Omental fat pad (tissue), 4 donors: ENCODE data around the gene ARL15. TPM values are rescaled to one million over a fixed set of nuclear protein-coding genes. Genes with fewer than 3 reads are reported as not detected.

ENCODE experiments used
- ATAC-seq: fragments of 150-250 bp; one replicate; pipeline ENCODE4 v1.9.1; 2016; ENCODE audit warnings: mild to moderate bottlenecking, moderate library complexity; ENCODE audit not compliant: low FRiP score
- DNase-seq: peaks from one replicate; pipeline ENCODE4 v3.0.0-alpha.2; 2019; ENCODE audit warnings: low spot score
- CTCF ChIP-seq, 3 donors: fragments of 450-650 bp; IDR thresholded peaks; one replicate each; pipeline ENCODE4 v1.5.1; 2016 to 2017; ENCODE audit warnings: antibody characterized with exemption in 3 of 3, mild to moderate bottlenecking in 3 of 3, moderate library complexity in 2 of 3
- total RNA-seq, 4 donors: library from RNA; depleted of rRNA; stranded (reverse); fragments of >200 nt; gene quantifications; one replicate each; pipeline ENCODE4 v1.1.0, GENCODE V29; 2016

Gene ARL15
- total RNA-seq, 4 donors from 2014 or later: 18.9 to 39.2 (median 29.9) TPM

DNA sequence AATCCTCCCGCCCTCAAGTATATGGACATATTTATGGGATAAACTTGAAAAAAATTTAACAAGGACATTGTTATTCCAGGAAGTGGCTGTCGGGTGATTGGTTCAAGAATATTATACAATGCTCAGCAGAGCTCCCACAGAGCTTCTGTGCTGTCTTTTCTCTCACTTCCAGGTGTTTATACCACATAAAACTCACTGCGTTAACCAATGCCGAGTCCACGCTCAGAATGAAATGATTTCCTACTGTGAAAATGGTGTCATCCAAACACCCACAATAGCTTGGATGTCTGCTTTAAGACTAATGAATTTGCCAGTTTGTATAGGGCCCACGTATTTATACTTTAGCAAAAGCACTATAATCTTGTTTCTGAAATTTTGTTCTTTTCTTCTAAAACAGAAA lies 381.7 kb downstream of the ARL15 start:
- DNase-seq (no peak), ATAC-seq (no peak)
- TF ChIP-seq CTCF (IDR thresholded peaks at IDR 0.05): no peak

GRCh38 chr5:53927668-53928247 lies 382.6 kb downstream of the ARL15 start:
- no peak for DNase-seq
- no peak for ATAC-seq
- TF ChIP-seq CTCF (IDR thresholded peaks at IDR 0.05): no peak

DNA sequence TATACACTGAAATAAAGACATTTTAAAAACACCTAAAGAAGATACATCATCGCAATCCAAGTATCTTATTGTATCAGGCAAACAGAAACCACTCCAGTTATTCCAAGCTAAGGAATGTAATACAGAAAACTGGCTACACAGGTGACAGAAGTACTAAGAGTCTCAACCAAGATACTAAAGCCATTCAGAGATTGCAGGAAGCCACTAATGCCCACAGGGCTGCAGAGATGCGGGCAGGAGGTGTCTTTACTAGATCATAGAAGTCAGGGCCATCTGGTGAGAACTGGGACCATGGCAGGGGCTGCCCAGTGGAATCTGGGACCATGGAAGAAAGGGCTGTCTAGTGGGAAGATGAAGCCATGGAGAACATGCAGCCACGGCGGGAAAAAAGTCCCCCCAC lies 384.3 kb downstream of the ARL15 start:
- DNase-seq: no peak
- no peak for ATAC-seq
- no peak for TF ChIP-seq CTCF (IDR thresholded peaks at IDR 0.05)

DNA sequence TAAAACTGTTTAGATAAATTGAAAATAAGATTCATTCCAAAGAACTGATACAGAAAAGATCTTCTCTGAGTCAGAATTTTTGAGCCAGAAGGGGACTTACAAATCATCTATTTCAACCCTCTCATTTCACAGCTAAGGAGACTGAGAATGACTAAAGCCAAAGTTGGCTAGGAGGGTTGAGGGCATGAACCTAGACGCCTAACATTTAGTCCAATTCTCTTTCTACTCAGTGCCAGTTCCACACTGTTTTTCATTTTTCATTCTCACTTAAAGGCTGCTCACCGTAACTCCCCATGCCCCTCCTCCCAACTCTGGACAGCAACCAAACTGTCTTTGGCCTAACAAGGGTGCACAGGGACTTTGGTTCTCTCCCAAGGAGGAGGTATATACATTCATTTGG lies 386.0 kb downstream of the ARL15 start:
- DNase-seq (no peak), ATAC-seq (peak; percentile 77)
- no peak for TF ChIP-seq CTCF (IDR thresholded peaks at IDR 0.05)

DNA sequence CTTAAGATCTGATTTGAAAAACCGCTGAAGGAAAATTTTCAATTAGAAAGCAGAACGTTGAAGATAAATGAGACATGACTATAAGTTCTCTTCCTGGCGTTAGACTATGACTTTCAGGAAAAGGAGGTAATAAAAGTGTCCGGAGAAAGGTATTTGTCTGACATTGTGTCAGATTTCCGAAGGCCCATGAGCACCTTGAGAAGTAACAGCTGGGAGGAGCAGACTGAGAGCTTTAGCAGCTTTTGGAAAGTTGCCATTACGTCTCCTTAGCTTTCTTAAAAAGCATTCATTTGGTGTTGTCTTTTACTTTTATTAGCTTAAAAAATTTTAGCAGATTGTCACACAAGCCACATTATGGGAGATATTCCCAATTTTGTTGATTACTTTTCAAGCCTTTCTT lies 386.4 kb downstream of the ARL15 start:
- DNase-seq: no peak
- no peak for ATAC-seq
- TF ChIP-seq CTCF (IDR thresholded peaks at IDR 0.05): no peak

DNA sequence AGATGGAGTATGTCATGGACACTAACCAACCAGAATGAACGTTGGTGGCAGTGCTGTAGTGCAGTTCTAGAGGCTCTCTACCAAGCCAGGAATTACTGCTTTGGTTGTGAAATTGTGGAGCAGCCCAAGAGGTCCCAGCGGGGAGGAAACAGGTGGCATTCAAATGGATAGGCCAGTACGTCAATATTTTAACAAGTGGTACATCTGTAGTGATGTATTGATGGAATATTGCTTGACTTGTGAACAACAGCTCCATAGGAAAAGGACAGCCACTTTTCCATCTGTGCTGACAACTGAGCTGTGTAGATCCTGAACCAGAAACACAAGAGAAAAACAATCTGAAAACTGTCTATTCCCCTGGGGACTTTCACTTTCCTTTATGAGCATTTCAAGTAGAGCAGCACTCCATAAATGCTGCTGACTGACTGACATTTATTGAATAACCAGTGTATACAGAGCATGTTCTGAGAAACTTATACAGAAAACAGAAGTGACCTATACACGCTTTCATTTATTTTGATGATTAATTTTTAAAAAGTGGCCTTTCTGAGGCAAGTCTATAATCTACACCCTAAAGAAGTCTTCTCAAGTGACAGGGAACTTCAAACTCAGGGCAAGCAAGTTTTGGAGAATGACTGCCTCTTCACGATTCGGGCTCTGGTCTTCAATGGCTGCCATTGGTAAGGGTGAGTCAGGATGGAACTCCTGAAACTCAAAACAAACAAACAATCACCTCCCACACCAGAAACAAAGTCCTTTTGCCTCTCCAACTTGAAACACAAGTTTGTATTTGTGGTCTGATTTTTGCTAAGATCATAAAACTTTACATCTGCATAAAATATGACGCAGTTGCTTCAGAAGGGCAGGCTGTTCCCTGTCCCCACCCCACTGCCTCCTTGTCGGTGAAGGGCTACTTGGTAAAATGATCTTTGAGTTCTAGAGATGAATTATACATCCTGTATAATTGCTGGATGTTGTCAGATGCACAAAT lies 387.6 kb downstream of the ARL15 start:
- DNase-seq (no peak), ATAC-seq (no peak)
- no peak for TF ChIP-seq CTCF (IDR thresholded peaks at IDR 0.05)
